ENCODE data around the gene TOM1L2. TPM values are rescaled to one million over a fixed set of nuclear protein-coding genes. Genes with fewer than 3 reads are reported as not detected.

Gene TOM1L2
- total RNA-seq, 1 donor from 2014 or later = 13.4 TPM

DNA sequence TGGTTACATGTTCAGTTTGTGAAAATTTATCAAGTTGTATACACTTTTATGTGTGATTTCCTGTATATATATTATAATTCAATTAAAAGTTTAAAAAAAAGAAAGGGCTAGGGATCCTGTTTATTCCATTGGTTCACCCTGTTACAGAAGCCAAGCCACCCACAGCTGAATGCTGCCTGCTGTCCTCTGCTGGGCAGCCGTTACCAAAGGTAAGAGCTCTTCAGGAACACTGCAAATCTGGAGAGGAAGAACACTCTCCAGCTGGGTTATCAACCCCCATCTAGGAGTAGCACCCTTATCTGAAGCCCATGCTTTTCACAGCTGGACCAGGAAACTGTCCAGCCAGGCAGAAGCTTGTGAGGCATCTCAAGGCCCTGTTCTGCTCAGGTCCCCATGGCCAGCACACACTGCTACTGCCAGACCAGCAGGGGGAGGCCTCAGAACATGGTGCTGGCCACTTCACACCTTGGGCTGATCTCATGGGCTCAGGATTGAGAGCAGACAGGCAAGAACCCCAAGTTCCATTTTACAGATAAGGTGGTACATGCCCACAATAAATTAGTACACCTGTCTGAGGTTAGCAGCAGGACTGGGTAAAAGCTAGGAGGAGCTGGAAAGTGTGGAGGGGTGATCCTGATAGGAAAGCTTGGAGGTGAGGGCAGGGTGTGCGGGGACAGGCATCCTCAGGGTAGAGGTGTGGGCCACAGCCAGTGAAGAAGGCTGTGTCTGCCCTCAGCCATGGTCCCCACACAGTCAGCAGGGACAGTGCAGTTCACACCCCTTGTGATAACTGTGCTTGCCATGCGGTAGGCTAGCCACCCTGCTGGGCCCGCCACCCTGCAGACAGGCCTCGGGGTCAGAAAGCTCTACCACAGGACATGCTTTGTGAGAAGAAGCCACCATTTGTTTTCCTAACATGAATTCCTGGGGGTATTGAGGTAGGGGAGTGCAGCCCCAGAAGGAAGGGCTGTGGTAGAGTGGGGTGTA is 81.1 kb downstream of the TOM1L2 start:
- no peak overlapping the region for H3K4me3 Mint-ChIP-seq (ENCODE audit: low read depth)
- DNase-seq (ENCODE audit: low spot score) = peak; percentile 26
- intact Hi-C loops (cut with micrococcal nuclease) = loop anchor here (1.0 kb wide), 1 partner anchor 142 kb away; no protein-coding TSS in a partner anchor
- H3K4me1 Mint-ChIP-seq (ENCODE audit: low read depth) = no peaks in the 10 kb centered on the region
- no peaks in the 10 kb centered on the region for H3K27me3 Mint-ChIP-seq (ENCODE audit: low read depth)
- H3K9me3 Mint-ChIP-seq = no peaks in the 10 kb centered on the region
- peaks cover 12% of the 10 kb centered on the region for H3K36me3 Mint-ChIP-seq (ENCODE audit: low read depth)
- H3K27ac Mint-ChIP-seq = no peak overlapping the region

DNA sequence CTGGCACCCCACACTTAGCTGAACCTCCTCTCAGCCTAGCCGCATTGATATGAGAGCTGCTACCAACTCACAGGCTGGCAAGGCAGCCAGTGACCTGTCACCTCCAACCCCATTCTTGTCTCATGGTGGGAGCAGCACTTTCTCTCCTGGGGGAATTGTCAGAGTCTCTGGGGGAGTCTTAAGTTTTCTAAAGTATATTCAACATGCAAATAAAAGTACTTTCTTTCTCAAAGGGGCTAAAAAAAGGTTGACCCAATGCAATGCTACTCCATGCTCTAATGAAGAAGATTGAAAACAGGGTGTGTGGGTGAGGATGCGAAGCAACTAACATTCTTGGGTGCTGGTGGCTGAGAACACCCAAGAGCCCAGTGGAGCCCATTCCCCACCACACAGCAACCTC is 82.3 kb downstream of the TOM1L2 start:
- Mint-ChIP-seq H3K27ac (no peak overlapping the region), H3K4me1 (ENCODE audit: low read depth) (no peaks in the 10 kb centered on the region), H3K4me3 (ENCODE audit: low read depth) (no peak overlapping the region), H3K9me3 (no peaks in the 10 kb centered on the region), H3K36me3 (ENCODE audit: low read depth) (peaks cover 12% of the 10 kb centered on the region), H3K27me3 (ENCODE audit: low read depth) (no peaks in the 10 kb centered on the region)
- intact Hi-C loops (cut with micrococcal nuclease) = no loop called here
- no peak for DNase-seq (ENCODE audit: low spot score)

DNA sequence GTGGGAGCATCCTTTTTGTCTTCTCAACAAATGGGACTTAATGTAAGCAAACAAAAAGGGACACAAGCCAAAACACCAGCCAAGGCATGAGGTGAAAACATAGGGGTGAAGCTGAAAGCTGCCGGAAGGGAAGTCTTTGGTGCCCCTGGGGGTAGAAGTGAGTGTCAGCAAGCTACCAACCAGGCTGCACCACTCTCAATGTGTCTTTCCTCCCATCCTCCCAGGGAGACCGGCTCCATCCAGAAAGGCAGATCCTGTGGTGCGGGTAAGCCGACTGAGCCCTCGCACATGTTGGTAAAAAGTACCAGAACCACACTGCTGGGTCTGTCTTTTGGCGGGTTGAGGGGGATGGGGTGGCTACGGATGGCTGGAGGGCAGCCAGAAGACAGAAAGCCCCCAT is 83.4 kb downstream of the TOM1L2 start:
- H3K4me1 Mint-ChIP-seq (ENCODE audit: low read depth) = no peaks in the 10 kb centered on the region
- no peaks in the 10 kb centered on the region for H3K27me3 Mint-ChIP-seq (ENCODE audit: low read depth)
- H3K9me3 Mint-ChIP-seq = no peaks in the 10 kb centered on the region
- no peak overlapping the region for H3K4me3 Mint-ChIP-seq (ENCODE audit: low read depth)
- no peak overlapping the region for H3K27ac Mint-ChIP-seq
- intact Hi-C loops (cut with micrococcal nuclease) = no loop called here
- peaks cover 12% of the 10 kb centered on the region for H3K36me3 Mint-ChIP-seq (ENCODE audit: low read depth)
- DNase-seq (ENCODE audit: low spot score) = no peak

DNA sequence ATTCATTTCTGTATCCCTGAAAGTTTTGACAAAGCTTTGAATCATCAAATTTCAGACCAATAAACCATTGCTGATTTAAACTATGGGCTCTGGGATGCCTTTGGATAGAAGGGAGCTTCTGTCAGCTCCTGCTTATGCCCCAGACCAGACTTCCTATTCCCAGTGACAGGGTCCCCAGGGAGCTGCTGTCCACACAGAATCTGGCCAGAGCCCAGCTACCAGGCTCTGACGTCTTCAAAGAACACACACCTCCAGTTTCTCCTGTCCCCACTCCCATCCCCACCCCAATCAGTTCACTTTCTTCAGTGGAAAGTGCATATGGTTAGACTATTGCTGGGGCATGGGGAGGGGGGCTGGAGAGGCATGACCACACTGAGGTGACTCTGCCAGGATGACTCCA is 83.8 kb downstream of the TOM1L2 start:
- peaks cover 12% of the 10 kb centered on the region for H3K36me3 Mint-ChIP-seq (ENCODE audit: low read depth)
- no peak overlapping the region for H3K4me3 Mint-ChIP-seq (ENCODE audit: low read depth)
- H3K27me3 Mint-ChIP-seq (ENCODE audit: low read depth) = no peaks in the 10 kb centered on the region
- DNase-seq (ENCODE audit: low spot score) = no peak
- intact Hi-C loops (cut with micrococcal nuclease) = no loop called here
- H3K4me1 Mint-ChIP-seq (ENCODE audit: low read depth) = no peaks in the 10 kb centered on the region
- H3K9me3 Mint-ChIP-seq = no peaks in the 10 kb centered on the region
- H3K27ac Mint-ChIP-seq = no peak overlapping the region

DNA sequence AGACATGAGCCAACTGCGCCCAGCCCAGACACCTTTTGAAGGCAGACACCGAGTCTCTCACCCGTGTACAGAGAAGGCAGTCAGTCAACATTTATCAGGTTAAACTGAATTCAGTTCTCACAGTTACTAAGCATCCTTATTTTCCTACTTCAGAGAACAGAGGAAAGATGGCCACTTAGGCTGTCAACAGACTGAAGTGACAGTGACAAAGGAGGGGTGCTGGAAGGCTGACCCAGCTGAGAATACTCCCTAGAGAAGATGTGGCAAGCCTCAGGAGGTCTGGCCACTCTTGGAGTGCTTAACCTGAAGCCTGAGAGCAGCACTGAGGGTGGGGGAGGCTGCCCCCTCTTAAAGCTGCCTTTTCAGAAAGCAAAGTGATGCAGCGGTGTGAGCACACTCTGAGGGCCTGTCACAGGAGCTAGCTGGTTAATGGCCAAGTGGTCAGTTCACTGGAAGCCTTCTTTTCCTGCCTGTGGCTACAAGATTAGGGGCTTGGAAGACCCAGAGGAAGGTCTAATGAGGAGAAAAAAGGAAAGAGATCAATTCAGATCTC is 84.4 kb downstream of the TOM1L2 start:
- intact Hi-C loops (cut with micrococcal nuclease) = no loop called here
- DNase-seq (ENCODE audit: low spot score) = no peak
- peaks cover 7% of the 10 kb centered on the region for H3K36me3 Mint-ChIP-seq (ENCODE audit: low read depth)
- no peaks in the 10 kb centered on the region for H3K9me3 Mint-ChIP-seq
- H3K27me3 Mint-ChIP-seq (ENCODE audit: low read depth) = no peaks in the 10 kb centered on the region
- H3K4me1 Mint-ChIP-seq (ENCODE audit: low read depth) = no peaks in the 10 kb centered on the region
- H3K4me3 Mint-ChIP-seq (ENCODE audit: low read depth) = no peak overlapping the region
- H3K27ac Mint-ChIP-seq = no peak overlapping the region

DNA sequence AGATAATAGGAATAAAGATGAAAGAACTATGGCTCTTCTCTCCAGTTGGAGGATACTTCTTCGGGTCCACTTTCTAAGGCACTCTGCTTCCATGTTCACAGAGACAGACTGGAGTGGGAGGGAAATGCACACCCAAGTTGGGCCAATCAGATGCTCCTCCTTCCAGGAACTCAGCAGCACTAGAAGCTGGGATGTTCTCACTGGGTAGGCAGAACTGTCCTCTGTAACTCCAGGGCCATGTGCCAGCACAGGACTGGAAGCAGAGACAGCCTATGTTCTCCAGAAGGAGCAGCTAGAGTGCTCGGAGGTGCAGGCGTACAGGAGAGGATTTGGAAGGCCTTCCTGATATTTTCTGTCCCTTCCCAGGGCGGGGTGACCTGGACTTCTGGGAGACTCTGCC is 85.5 kb downstream of the TOM1L2 start:
- intact Hi-C loops (cut with micrococcal nuclease) = no loop called here
- H3K36me3 Mint-ChIP-seq (ENCODE audit: low read depth) = peaks cover 2% of the 10 kb centered on the region

DNA sequence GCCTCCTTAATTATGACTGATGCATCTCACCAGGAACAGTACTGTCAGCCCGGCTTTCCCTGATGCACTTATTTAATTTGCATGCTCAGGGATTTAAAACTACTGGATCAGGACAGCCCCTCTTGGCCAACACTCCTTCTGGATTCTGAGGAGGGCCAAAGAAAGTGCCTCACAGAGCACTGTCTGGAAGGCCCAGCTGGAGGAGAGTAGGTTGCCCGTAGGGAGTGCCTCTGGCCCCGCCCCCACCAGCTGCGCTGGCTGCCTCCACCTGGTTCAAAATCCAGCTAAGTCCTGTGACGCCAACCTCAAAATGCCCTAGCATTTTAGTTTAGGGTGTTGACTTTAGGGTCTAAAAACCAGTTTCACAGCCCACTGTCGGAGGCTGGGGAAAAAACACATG is 86.0 kb downstream of the TOM1L2 start:
- H3K36me3 Mint-ChIP-seq (ENCODE audit: low read depth) = peaks cover 2% of the 10 kb centered on the region
- DNase-seq (ENCODE audit: low spot score) = no peak
- H3K4me3 Mint-ChIP-seq (ENCODE audit: low read depth) = no peak overlapping the region
- H3K9me3 Mint-ChIP-seq = no peaks in the 10 kb centered on the region
- intact Hi-C loops (cut with micrococcal nuclease) = no loop called here
- no peaks in the 10 kb centered on the region for H3K4me1 Mint-ChIP-seq (ENCODE audit: low read depth)
- no peak overlapping the region for H3K27ac Mint-ChIP-seq
- H3K27me3 Mint-ChIP-seq (ENCODE audit: low read depth) = no peaks in the 10 kb centered on the region

More for the DNA sequence above, 85.5 kb downstream of the TOM1L2 start:
- Mint-ChIP-seq H3K9me3 (no peaks in the 10 kb centered on the region), H3K4me1 (ENCODE audit: low read depth) (no peaks in the 10 kb centered on the region), H3K4me3 (ENCODE audit: low read depth) (no peak overlapping the region), H3K27ac (no peak overlapping the region), H3K27me3 (ENCODE audit: low read depth) (no peaks in the 10 kb centered on the region)
- no peak for DNase-seq (ENCODE audit: low spot score)

DNA sequence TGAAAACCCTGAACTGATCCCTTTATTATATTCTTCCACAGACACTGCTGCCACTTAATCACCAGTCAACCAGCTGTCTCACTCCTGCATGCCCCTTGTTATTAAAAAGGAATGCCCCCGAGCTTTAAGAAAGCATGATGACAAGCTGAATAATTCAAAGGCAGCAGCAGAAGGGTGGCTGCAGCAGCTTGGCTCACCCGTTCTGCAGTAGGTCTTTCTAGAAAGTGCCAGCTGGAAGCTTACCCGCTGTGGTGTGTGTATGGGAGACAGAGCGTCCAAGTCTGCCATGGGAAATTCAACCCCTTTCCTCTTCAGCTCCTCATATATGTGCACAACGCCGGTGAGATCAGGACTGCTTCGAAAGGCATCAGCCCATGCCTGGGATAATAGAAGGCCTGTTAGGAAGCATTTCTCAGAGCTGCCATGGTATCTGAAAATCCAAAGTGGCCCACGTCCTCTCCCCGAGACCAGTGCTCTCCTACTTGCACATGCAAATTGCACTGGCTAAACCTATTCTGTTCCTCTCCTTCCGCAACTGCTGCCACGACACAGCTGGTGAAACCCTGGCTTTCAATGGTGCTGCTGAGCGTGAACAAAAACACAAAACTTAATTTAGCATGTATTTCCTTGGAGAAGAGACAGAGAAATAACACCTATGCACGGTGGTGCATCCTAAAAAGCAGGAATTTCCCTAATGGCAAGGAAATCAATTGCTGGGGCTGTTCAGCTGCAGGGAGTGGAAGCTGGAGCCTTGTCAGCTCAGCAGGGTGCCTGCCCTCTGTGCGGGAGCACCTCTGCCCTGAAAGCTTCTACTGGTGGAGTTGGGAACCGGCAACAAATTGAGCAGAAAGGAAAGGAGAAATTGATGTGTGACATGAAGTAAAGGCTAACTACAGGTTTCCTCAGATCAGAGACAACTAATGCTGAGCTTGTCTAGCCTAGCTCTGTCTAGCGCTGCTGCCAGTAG is 87.5 kb downstream of the TOM1L2 start:
- H3K4me1 Mint-ChIP-seq (ENCODE audit: low read depth) = peaks cover 2% of the 10 kb centered on the region
- no peaks in the 10 kb centered on the region for H3K9me3 Mint-ChIP-seq
- no peak overlapping the region for H3K4me3 Mint-ChIP-seq (ENCODE audit: low read depth)
- H3K36me3 Mint-ChIP-seq (ENCODE audit: low read depth) = no peaks in the 10 kb centered on the region
- intact Hi-C loops (cut with micrococcal nuclease) = no loop called here
- no peak for DNase-seq (ENCODE audit: low spot score)
- H3K27ac Mint-ChIP-seq = no peak overlapping the region
- H3K27me3 Mint-ChIP-seq (ENCODE audit: low read depth) = no peaks in the 10 kb centered on the region

DNA sequence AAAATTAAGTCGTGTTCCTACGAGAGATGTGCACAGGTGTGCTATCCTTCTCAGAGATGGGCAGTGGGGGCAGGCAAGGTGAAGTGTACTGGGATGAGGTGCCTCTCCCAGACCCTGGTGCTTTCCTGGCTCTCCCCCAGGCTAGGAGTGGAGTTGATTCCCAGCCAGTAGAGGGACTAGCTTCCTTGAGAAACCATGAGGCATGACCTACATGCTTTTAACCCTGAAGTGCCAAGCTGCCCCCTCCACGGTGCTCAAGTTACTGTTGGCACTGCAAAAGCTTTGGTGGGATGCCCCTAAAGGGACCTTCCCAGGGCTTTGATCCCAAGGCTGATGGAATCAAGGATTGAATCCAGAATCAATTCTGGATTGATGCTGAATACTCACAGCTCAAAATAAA is 88.4 kb downstream of the TOM1L2 start:
- H3K27me3 Mint-ChIP-seq (ENCODE audit: low read depth) = no peaks in the 10 kb centered on the region
- DNase-seq (ENCODE audit: low spot score) = no peak
- intact Hi-C loops (cut with micrococcal nuclease) = no loop called here
- no peaks in the 10 kb centered on the region for H3K36me3 Mint-ChIP-seq (ENCODE audit: low read depth)
- no peaks in the 10 kb centered on the region for H3K9me3 Mint-ChIP-seq
- H3K4me3 Mint-ChIP-seq (ENCODE audit: low read depth) = no peak overlapping the region
- H3K27ac Mint-ChIP-seq = no peak overlapping the region
- peaks cover 2% of the 10 kb centered on the region for H3K4me1 Mint-ChIP-seq (ENCODE audit: low read depth)

DNA sequence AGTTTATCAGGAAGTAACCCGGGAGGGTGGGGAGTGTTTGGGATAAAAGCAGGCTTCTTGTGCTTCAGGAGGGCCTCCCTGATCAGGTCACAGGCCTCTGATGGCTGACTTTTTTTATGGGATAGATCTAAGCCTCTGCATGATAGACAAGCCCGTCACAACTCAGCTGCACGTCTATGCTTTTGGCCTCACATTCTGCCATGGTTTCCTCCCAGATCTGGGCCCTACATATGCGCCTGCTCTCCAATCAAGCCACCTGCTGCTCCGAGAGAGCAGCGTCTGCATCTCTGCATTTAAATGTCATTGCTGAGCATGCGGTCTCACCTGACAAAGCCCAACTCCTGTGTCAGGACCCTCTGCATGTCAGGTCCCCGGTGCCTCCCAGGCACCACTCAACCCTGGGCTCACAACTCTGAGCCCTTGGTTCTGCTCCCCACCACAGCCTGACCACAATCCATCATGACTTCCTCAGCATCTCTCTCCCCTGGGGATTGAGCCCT is 90.1 kb downstream of the TOM1L2 start:
- H3K4me3 Mint-ChIP-seq (ENCODE audit: low read depth) = no peak overlapping the region
- H3K27ac Mint-ChIP-seq = no peak overlapping the region

DNA sequence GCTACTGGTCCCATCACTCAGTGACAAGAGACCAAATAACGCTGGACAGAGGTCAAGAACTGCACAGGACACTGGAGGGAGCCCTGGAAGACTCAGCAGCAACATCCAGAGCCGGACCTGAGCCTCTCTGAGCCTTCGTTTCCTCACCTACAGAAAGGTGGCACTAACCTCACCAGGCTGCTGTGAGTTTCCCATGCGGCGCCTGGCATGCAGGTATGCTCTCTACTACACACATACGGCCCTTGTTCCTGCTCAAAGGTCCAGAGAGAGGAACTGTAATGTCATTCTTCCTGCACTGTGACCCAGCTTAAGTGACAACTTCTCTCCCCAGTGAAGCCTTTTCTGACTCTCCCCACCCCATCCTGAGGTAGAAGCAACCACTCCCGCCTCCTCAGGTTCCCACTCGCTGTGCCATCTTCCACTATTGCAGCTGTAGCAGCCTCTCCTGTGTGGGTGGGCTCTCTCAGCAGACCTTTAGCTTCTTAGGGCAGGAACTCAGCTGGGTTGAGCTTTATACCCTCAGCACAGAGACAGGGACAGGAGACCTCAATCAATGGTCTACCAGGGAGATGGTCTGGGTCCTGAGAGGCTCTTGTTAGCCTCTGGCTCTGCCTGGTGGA is 91.5 kb downstream of the TOM1L2 start:
- H3K4me3 Mint-ChIP-seq (ENCODE audit: low read depth) = no peak overlapping the region
- H3K27me3 Mint-ChIP-seq (ENCODE audit: low read depth) = no peaks in the 10 kb centered on the region
- no peaks in the 10 kb centered on the region for H3K9me3 Mint-ChIP-seq
- intact Hi-C loops (cut with micrococcal nuclease) = no loop called here
- no peak overlapping the region for H3K27ac Mint-ChIP-seq
- peaks cover 5% of the 10 kb centered on the region for H3K36me3 Mint-ChIP-seq (ENCODE audit: low read depth)
- no peak for DNase-seq (ENCODE audit: low spot score)
- H3K4me1 Mint-ChIP-seq (ENCODE audit: low read depth) = peaks cover 2% of the 10 kb centered on the region

More for the DNA sequence above, 90.1 kb downstream of the TOM1L2 start:
- intact Hi-C loops (cut with micrococcal nuclease) = no loop called here
- no peaks in the 10 kb centered on the region for H3K9me3 Mint-ChIP-seq
- H3K36me3 Mint-ChIP-seq (ENCODE audit: low read depth) = peaks cover 5% of the 10 kb centered on the region
- peaks cover 2% of the 10 kb centered on the region for H3K4me1 Mint-ChIP-seq (ENCODE audit: low read depth)
- no peak for DNase-seq (ENCODE audit: low spot score)
- no peaks in the 10 kb centered on the region for H3K27me3 Mint-ChIP-seq (ENCODE audit: low read depth)
